HepG2 (cell line): ENCODE data around the gene MYLK. TPM values are rescaled to one million over a fixed set of nuclear protein-coding genes. Genes with fewer than 3 reads are reported as not detected.
A peak's percentile ranks its signal among the peaks of the same experiment; 100 is the strongest.

Source experiments
- ARNT ChIP-seq: fragments of 450-650 bp; IDR thresholded peaks from 2 replicates; pipeline ENCODE4 v1.6.1; 2017
- ARNTL ChIP-seq: sonication (generic); formaldehyde crosslinking; IDR thresholded peaks from 2 replicates; pipeline ENCODE4 v1.4.0; 2020; ENCODE audit warnings: mild to moderate bottlenecking, missing genetic modification reagents
- BCLAF1 ChIP-seq: fragments of 450-650 bp; IDR thresholded peaks from 2 replicates; pipeline ENCODE4 v1.6.1; 2017; ENCODE audit warnings: mild to moderate bottlenecking
- CCDC6 ChIP-seq: sonication (generic); formaldehyde crosslinking; IDR thresholded peaks from 2 replicates; pipeline ENCODE4 v1.8.1; 2022; ENCODE audit warnings: mild to moderate bottlenecking, missing genetic modification reagents, moderate library complexity
- DBP ChIP-seq: sonication (generic); formaldehyde crosslinking; IDR thresholded peaks from 2 replicates; pipeline ENCODE4 v1.4.0; 2020; ENCODE audit warnings: missing genetic modification reagents; ENCODE audit errors: not compliant biosample characterization
- EED ChIP-seq: sonication (generic); formaldehyde crosslinking; IDR thresholded peaks from 2 replicates; pipeline ENCODE4 v1.5.0; 2020; ENCODE audit warnings: mild to moderate bottlenecking, missing genetic modification reagents
- GATAD2A ChIP-seq: IDR thresholded peaks from 2 replicates; pipeline ENCODE4 v1.6.1; 2016
- HNRNPL ChIP-seq: fragments of 200-400 bp; formaldehyde crosslinking; IDR thresholded peaks from 2 replicates; pipeline ENCODE4 v1.6.1; 2017; ENCODE audit warnings: mild to moderate bottlenecking, low read depth, low read length
- IRF9 ChIP-seq: sonication (generic); formaldehyde crosslinking; IDR thresholded peaks from 2 replicates; pipeline ENCODE4 v1.8.0; 2022; ENCODE audit warnings: missing genetic modification reagents, mild to moderate bottlenecking, borderline replicate concordance
- JDP2 ChIP-seq: sonication (generic); formaldehyde crosslinking; IDR thresholded peaks from 2 replicates; pipeline ENCODE4 v1.8.1; 2022; ENCODE audit warnings: missing genetic modification reagents, borderline replicate concordance
- MYC ChIP-seq: sonication (generic); formaldehyde crosslinking; IDR thresholded peaks from 2 replicates; pipeline ENCODE4 v1.9.0; 2021; ENCODE audit warnings: missing genetic modification reagents, borderline replicate concordance
- NAIF1 ChIP-seq: sonication (generic); formaldehyde crosslinking; IDR thresholded peaks from 2 replicates; pipeline ENCODE4 v1.5.0; 2020; ENCODE audit warnings: mild to moderate bottlenecking, missing genetic modification reagents, borderline replicate concordance
- NBN ChIP-seq: fragments of 450-650 bp; conservative IDR thresholded peaks from 2 replicates; pipeline ENCODE4 v1.6.1; 2017
- PHF5A ChIP-seq: IDR thresholded peaks from one replicate; pipeline ENCODE4 v1.6.1; 2018; ENCODE audit warnings: low read depth, missing genetic modification reagents; ENCODE audit not compliant: unreplicated experiment
- SIN3A ChIP-seq: IDR thresholded peaks from 2 replicates; pipeline ENCODE4 v1.6.1; 2011; ENCODE audit warnings: low read depth, mild to moderate bottlenecking, control low read depth, low read length, borderline replicate concordance
- TCF12 ChIP-seq, 2 experiments: fragments of 450-650 bp in 1 of 2; sonication (generic) in 1 of 2; formaldehyde crosslinking in 1 of 2; IDR thresholded peaks; 2 replicates each; pipeline versions ENCODE4 v1.6.1 to v1.8.0; 2017 to 2022; ENCODE audit warnings: antibody characterized with exemption in 1 of 2, mild to moderate bottlenecking in 1 of 2, missing genetic modification reagents in 1 of 2, moderate library complexity in 1 of 2
- YEATS4 ChIP-seq: sonication (generic); formaldehyde crosslinking; IDR thresholded peaks from 2 replicates; pipeline ENCODE4 v1.4.0; 2020; ENCODE audit warnings: missing genetic modification reagents, borderline replicate concordance
- ZBTB37 ChIP-seq: sonication (generic); formaldehyde crosslinking; IDR thresholded peaks from 2 replicates; pipeline ENCODE4 v1.4.0; 2020; ENCODE audit warnings: mild to moderate bottlenecking, missing genetic modification reagents
- ZFP36L2 ChIP-seq: sonication (generic); formaldehyde crosslinking; IDR thresholded peaks from 2 replicates; pipeline ENCODE4 v1.4.0; 2020; ENCODE audit warnings: missing genetic modification reagents
- ZKSCAN8 ChIP-seq: IDR thresholded peaks from 2 replicates; pipeline ENCODE4 v1.6.1; 2016; ENCODE audit warnings: borderline replicate concordance, missing genetic modification reagents, missing compliant biosample characterization
- ZNF335 ChIP-seq: sonication (generic); formaldehyde crosslinking; IDR thresholded peaks from 2 replicates; pipeline ENCODE4 v1.4.0; 2020; ENCODE audit warnings: missing genetic modification reagents
- ZNF547 ChIP-seq: sonication (generic); formaldehyde crosslinking; IDR thresholded peaks from 2 replicates; pipeline ENCODE4 v1.5.1; 2020; ENCODE audit warnings: mild to moderate bottlenecking, missing genetic modification reagents
- ZNF703 ChIP-seq: sonication (generic); formaldehyde crosslinking; IDR thresholded peaks from 2 replicates; pipeline ENCODE4 v1.5.1; 2020; ENCODE audit warnings: missing genetic modification reagents, mild to moderate bottlenecking, moderate library complexity, borderline replicate concordance
- ZNF761 ChIP-seq: sonication (generic); formaldehyde crosslinking; conservative IDR thresholded peaks from 2 replicates; pipeline ENCODE4 v1.4.0; 2020; ENCODE audit warnings: mild to moderate bottlenecking, missing genetic modification reagents
- ZNF883 ChIP-seq: sonication (generic); formaldehyde crosslinking; IDR thresholded peaks from 2 replicates; pipeline ENCODE4 v1.5.1; 2020; ENCODE audit warnings: mild to moderate bottlenecking, missing genetic modification reagents; ENCODE audit errors: not compliant biosample characterization
- polyA plus RNA-seq, 8 experiments: library from polyadenylated mRNA; depleted of rRNA in 3 of 8; stranded (reverse) in 7 of 8; unstranded in 1 of 8; fragments of >200 nt; fragmentation: Illumina TruSeq in 4 of 8; extraction: Trizol in 4 of 8; gene quantifications; 2 replicates each; pipeline versions ENCODE4 v1.2.1 to v1.2.3, GENCODE V29; 2011 to 2016; ENCODE audit warnings: low read depth in 4 of 8, missing spikeins in 1 of 8, mixed read lengths in 1 of 8; ENCODE audit not compliant: insufficient read depth in 1 of 8
- total RNA-seq, 5 experiments: library from RNA; depleted of rRNA; stranded (reverse); fragments of >200 nt; fragmentation: Illumina TruSeq; extraction: Trizol; gene quantifications; 2 replicates each; pipeline ENCODE4 v1.2.3, GENCODE V29; 2016; ENCODE audit warnings: low read depth in 1 of 5

The MYLK gene
- total and polyA plus RNA-seq, 2 of the 13 experiments (the other 11 are each of a cell fraction or from before 2014, with no cell fraction given): 10.6 to 34.9 TPM

- TF ChIP-seq ZNF335 (CRISPR knock-in tag) (no peak), NBN (no peak), IRF9 (CRISPR knock-in tag) (peak; percentile 66; the same call in 1 of the 2 replicates), GATAD2A (CRISPR knock-in tag) (no peak), ZNF703 (CRISPR knock-in tag) (no peak), ZFP36L2 (CRISPR knock-in tag) (no peak), DBP (CRISPR knock-in tag) (no peak), ZNF547 (CRISPR knock-in tag) (peak; percentile 88; the same call in 1 of the 2 replicates), ZKSCAN8 (no peak), BCLAF1 (no peak), YEATS4 (CRISPR knock-in tag) (no peak; the same call in 1 of the 2 replicates), JDP2 (no peak), PHF5A (CRISPR knock-in tag) (no peak), ZNF761 (CRISPR knock-in tag) (no peak), SIN3A (peak; percentile 33; the same call in 1 of the 2 replicates), ZNF883 (CRISPR knock-in tag) (peak; percentile 61), ZBTB37 (no peak), ARNTL (CRISPR knock-in tag) (0 out of 2 replicates have a peak, but pooled peaks have one; percentile 18), ARNT (no peak), EED (CRISPR knock-in tag) (no peak), NAIF1 (CRISPR knock-in tag) (no peak), MYC (CRISPR knock-in tag) (no peak), HNRNPL (0 out of 2 replicates have a peak, but pooled peaks have one; percentile 23), CCDC6 (CRISPR knock-in tag) (peak; percentile 35), TCF12 (IDR thresholded peaks at IDR 0.05) (no peak), TCF12 (CRISPR knock-in tag; IDR thresholded peaks at IDR 0.05) (no peak)
Measured at GRCh38 chr3:123584284-123584987, 299.7 kb downstream of the MYLK start (continued).
